OCI-LY7 (cell line): ENCODE results near the gene GH1. TPM values are rescaled to one million over a fixed set of nuclear protein-coding genes. Genes with fewer than 3 reads are reported as not detected.
"Not testable (repeated sequence)": the region's sequence is repeated elsewhere in the genome, so short reads cannot be mapped to it uniquely, and the experiment has no call there.

Experiments
- BruUV-seq: library from RNA; stranded (reverse); fragments of 400-500 nt; replicated peaks from 2 replicates; lab custom pipeline; 2021; lab: Mats Ljungman, UMichigan
- CTCF ChIA-PET: fragments of 300-600 bp; sonication (Branson Sonifier 250); formaldehyde crosslinking; loops from one replicate; lab custom pipeline; 2022; ENCODE audit warnings: antibody characterized with exemption; ENCODE audit not compliant: unreplicated experiment; lab: Charles Lee
- POLR2A ChIA-PET: fragments of 300-600 bp; sonication (Branson Sonifier 250); formaldehyde crosslinking; loops from one replicate; lab custom pipeline; 2022; ENCODE audit warnings: antibody characterized with exemption; lab: Charles Lee
- DNase-seq: peaks from one replicate; pipeline ENCODE4 v3.0.0-alpha.2; 2015; ENCODE audit warnings: low spot score
- H2AFZ ChIP-seq: fragments of 200-600 bp; sonication (generic), shearing (Covaris generic); 2 replicates; pipeline ENCODE4 v1.6.1; 2014; ENCODE audit warnings: mild to moderate bottlenecking, antibody characterized with exemption, low read length, moderate library complexity
- H3K27ac ChIP-seq: fragments of 200-600 bp; sonication (generic); 2 replicates; pipeline ENCODE4 v1.5.1; 2014; ENCODE audit warnings: mixed run types, low read depth, mild to moderate bottlenecking, moderate library complexity, low read length, inconsistent platforms; ENCODE audit not compliant: poor library complexity, severe bottlenecking
- H3K36me3 ChIP-seq: fragments of 200-600 bp; sonication (generic); 2 replicates; pipeline ENCODE4 v1.6.1; 2014; ENCODE audit warnings: mild to moderate bottlenecking, antibody characterized with exemption, low read length, moderate library complexity, mixed read lengths; ENCODE audit not compliant: insufficient read depth
- H3K4me1 ChIP-seq: fragments of 200-600 bp; sonication (generic); 2 replicates; pipeline ENCODE4 v1.5.1; 2014; ENCODE audit warnings: mild to moderate bottlenecking, low read length; ENCODE audit not compliant: insufficient read depth, poor library complexity, severe bottlenecking
- H3K4me2 ChIP-seq: fragments of 200-600 bp; sonication (generic); 2 replicates; pipeline ENCODE4 v1.6.1; 2014; ENCODE audit warnings: mild to moderate bottlenecking, low read length
- H3K4me3 ChIP-seq: fragments of 200-600 bp; sonication (generic); 2 replicates; pipeline ENCODE4 v1.5.1; 2014; ENCODE audit warnings: mild to moderate bottlenecking, low read depth, low read length; ENCODE audit not compliant: poor library complexity, severe bottlenecking
- H3K79me2 ChIP-seq: fragments of 200-600 bp; sonication (generic); 2 replicates; pipeline ENCODE4 v1.6.1; 2016; ENCODE audit warnings: low read depth, mild to moderate bottlenecking, low read length, moderate library complexity, mixed read lengths; ENCODE audit not compliant: insufficient read depth
- H3K9me2 ChIP-seq: fragments of 200-600 bp; sonication (generic); 2 replicates; pipeline ENCODE4 v1.6.1; 2016; ENCODE audit warnings: mild to moderate bottlenecking, low read length, mixed read lengths; ENCODE audit not compliant: insufficient read depth
- H3K9me3 ChIP-seq: fragments of 200-600 bp; sonication (generic); 2 replicates; pipeline ENCODE4 v1.6.1; 2014; ENCODE audit warnings: mild to moderate bottlenecking, mixed run types, low read length, mixed read lengths
- H4K20me1 ChIP-seq: fragments of 200-600 bp; sonication (generic); 2 replicates; pipeline ENCODE4 v1.6.1; 2014; ENCODE audit warnings: mild to moderate bottlenecking, antibody characterized with exemption, low read length, moderate library complexity, mixed read lengths; ENCODE audit not compliant: insufficient read depth
- intact Hi-C: fragments of 100-400 bp; cut with micrococcal nuclease; formaldehyde crosslinking; loops from one replicate; pipeline ENCODE4 v1.10.0; 2022; ENCODE audit not compliant: unreplicated experiment
- total RNA-seq, 2 experiments: library from RNA; depleted of rRNA in 1 of 2; stranded (reverse); fragments of >200 nt in 1 of 2; shearing (Covaris generic) in 1 of 2; gene quantifications; 2 replicates each; pipeline ENCODE4 v1.2.3, GENCODE V29; 2014 to 2022

The GH1 gene
- total RNA-seq, 2 experiments from 2014 or later, result 4.3 TPM; not detected in 1

DNA sequence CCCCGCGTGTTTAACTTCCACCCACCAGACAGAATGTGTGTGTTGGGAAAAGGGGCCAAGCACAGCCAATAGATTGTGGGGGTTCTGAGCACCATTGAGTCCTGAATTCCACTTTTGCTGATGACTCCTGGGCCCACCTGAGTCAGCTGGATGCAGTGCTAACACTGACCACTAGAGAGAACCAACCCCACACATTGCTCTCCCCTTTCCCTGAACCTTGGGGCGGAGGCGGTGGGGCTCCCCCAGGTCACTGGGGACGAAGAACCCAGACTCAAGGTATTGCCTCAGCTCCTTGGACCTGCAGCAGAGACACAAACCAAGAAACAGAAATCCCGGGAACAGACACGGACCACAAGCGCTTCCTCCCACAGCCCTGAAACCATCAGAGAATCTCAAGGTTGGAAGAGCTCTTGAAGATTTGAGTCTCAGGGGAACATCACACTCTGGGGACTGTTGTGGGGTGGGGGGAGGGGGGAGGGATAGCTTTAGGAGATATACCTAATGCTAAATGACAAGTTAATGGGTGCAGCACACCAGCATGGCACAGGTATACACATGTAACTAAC, 44.5 kb downstream of the GH1 start:
- H3K9me2 ChIP-seq, H3K36me3 ChIP-seq, DNase-seq, H3K27ac ChIP-seq, intact Hi-C loops, BruUV-seq, H3K4me3 ChIP-seq, H3K9me3 ChIP-seq, H3K79me2 ChIP-seq, POLR2A ChIA-PET, H4K20me1 ChIP-seq, H2AFZ ChIP-seq, H3K4me2 ChIP-seq, H3K4me1 ChIP-seq, CTCF ChIA-PET: not testable (repeated sequence)

DNA sequence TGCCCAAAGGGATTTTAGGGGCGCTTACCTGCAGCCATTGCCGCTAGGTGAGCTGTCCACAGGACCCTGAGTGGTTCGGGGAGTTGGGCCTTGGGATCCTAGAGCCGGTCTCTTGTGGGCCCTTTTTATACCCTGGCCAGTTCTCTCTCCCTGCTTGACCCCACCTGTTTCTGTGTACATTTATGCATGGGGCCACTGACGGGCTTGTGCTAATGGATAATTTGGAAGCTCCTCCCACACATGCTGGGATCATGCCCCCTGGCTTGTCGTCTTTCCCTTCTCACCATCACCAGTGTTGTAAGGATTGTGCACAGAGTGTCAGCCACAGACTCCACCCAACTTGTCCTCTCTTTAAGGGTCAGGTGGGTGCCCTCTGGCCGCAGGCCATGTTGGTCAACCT, 45.1 kb downstream of the GH1 start, which contains the start of gene CSH2:
Gene CSH2, minus strand, starts transcription at position 101 of the 400 bp plus-strand sequence. Its CDS starts 63 bp downstream, at position 38.
- H2AFZ ChIP-seq, H4K20me1 ChIP-seq, H3K79me2 ChIP-seq, CTCF ChIA-PET, H3K36me3 ChIP-seq, DNase-seq, intact Hi-C loops, H3K9me2 ChIP-seq, H3K27ac ChIP-seq, H3K4me1 ChIP-seq, POLR2A ChIA-PET, BruUV-seq, H3K9me3 ChIP-seq, H3K4me3 ChIP-seq, H3K4me2 ChIP-seq: not testable (repeated sequence)

DNA sequence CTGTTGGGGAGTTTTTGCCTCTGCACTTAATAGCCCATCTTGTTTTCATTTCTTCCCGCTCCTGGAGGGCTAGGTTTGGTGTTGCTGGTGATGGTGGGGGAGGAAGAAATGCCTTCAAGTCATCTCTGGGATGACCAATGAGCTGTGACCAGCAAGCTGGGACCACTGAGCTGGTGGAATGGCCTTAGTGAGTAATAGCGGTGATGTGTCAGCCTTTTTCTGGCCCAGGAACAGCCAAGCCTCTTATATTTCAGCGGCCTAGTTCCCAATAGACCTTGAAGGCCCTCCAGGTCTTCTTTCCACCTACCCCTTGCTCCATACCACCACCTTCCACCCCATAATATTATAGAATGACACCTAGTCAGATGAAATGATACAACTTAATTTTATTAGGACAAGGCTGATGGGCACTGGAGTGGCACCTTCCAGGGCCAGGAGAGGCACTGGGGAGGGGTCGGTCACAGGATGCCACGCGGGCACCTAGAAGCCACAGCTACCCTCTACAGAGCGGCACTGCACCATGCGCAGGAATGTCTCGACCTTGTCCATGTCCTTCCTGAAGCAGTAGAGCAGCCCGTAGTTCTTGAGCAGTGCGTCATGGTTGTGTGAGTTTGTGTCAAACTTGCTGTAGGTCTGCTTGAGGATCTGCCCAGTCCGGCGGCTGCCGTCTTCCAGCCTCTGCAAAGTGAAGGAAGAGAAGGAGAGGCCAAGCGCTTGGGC, 46.8 kb downstream of the GH1 start:
- H3K36me3 ChIP-seq, H3K27ac ChIP-seq, CTCF ChIA-PET, DNase-seq, H4K20me1 ChIP-seq, H3K4me1 ChIP-seq, H3K79me2 ChIP-seq, H2AFZ ChIP-seq, POLR2A ChIA-PET, H3K9me3 ChIP-seq, H3K9me2 ChIP-seq, intact Hi-C loops, BruUV-seq, H3K4me3 ChIP-seq, H3K4me2 ChIP-seq: not testable (repeated sequence)

DNA sequence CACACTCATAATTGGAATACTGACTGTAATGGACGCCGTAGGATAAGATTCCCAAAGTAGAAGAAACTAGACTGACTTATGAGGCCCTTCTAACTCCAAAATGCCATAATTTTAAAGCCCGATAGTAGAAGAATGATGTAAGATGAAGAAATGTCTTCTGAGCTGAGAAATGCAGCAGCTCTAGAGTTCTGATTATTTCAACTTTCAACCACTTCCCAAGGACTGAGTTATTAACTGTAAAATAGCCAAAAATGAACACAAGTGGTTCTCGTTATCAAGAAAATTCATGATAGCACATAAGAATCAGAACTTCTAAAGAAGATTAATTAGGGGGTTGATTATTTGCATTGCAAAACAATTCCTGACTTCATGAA, 48.4 kb downstream of the GH1 start:
- H4K20me1 ChIP-seq, H3K4me3 ChIP-seq, POLR2A ChIA-PET, H3K9me3 ChIP-seq, DNase-seq, H2AFZ ChIP-seq, H3K4me1 ChIP-seq, H3K27ac ChIP-seq, H3K4me2 ChIP-seq, BruUV-seq, H3K36me3 ChIP-seq, H3K79me2 ChIP-seq, H3K9me2 ChIP-seq, intact Hi-C loops, CTCF ChIA-PET: not testable (repeated sequence)
